MCF 10A (cell line): ENCODE measurements around the gene HIVEP2. TPM values are rescaled to one million over a fixed set of nuclear protein-coding genes. Genes with fewer than 3 reads are reported as not detected.

ENCODE experiments used
- BruUV-seq: library from RNA; stranded (reverse); fragments of 400-500 nt; replicated peaks from 2 replicates; lab custom pipeline; 2021; lab: Mats Ljungman, UMichigan
- CTCF ChIA-PET: fragments of 300-600 bp; sonication (Branson Sonifier 250); formaldehyde crosslinking; extraction: SDS; loops from one replicate; lab custom pipeline; 2021; ENCODE audit warnings: antibody characterized with exemption, inconsistent platforms; lab: Yijun Ruan, JAX
- POLR2A ChIA-PET: fragments of 300-600, 350-650 bp; sonication (Branson Sonifier 250); formaldehyde crosslinking; extraction: SDS; loops from one replicate; lab custom pipeline; 2020; ENCODE audit warnings: antibody characterized with exemption, inconsistent platforms; lab: Yijun Ruan, JAX
- DNase-seq: peaks from one replicate; pipeline ENCODE4 v3.0.0-alpha.2; 2018; ENCODE audit not compliant: unreplicated experiment
- H3K27ac Mint-ChIP-seq: one replicate; pipeline ENCODE4 v1.8.0; 2022; ENCODE audit warnings: mild to moderate bottlenecking, low read depth, mixed read lengths; ENCODE audit not compliant: unreplicated experiment
- H3K27me3 Mint-ChIP-seq: one replicate; pipeline ENCODE4 v1.8.0; 2022; ENCODE audit warnings: mixed read lengths; ENCODE audit not compliant: insufficient read depth, unreplicated experiment
- H3K36me3 Mint-ChIP-seq: one replicate; pipeline ENCODE4 v1.8.0; 2022; ENCODE audit warnings: mild to moderate bottlenecking, moderate library complexity, mixed read lengths; ENCODE audit not compliant: insufficient read depth, unreplicated experiment
- H3K4me1 Mint-ChIP-seq: one replicate; pipeline ENCODE4 v1.8.0; 2022; ENCODE audit warnings: mixed read lengths; ENCODE audit not compliant: insufficient read depth, unreplicated experiment
- H3K4me3 Mint-ChIP-seq: one replicate; pipeline ENCODE4 v1.8.0; 2022; ENCODE audit warnings: mild to moderate bottlenecking, moderate library complexity, mixed read lengths; ENCODE audit not compliant: unreplicated experiment
- H3K9me3 Mint-ChIP-seq: one replicate; pipeline ENCODE4 v1.8.0; 2022; ENCODE audit warnings: mixed read lengths; ENCODE audit not compliant: unreplicated experiment
- CTCF ChIP-seq: fragments of 200-600 bp; IDR thresholded peaks from one replicate; pipeline ENCODE4 v1.8.0; 2022; ENCODE audit warnings: antibody characterized with exemption, mild to moderate bottlenecking; ENCODE audit not compliant: unreplicated experiment
- intact Hi-C: fragments of 100-400 bp; cut with micrococcal nuclease; formaldehyde crosslinking; loops from 2 replicates; pipeline ENCODE4 v1.14.1; 2022
- total RNA-seq: library from RNA; stranded (reverse); gene quantifications from 2 replicates; pipeline ENCODE4 v1.2.3, GENCODE V29; 2022

Gene HIVEP2
- total RNA-seq, 1 experiment from 2014 or later: 23.6 TPM

- ChIA-PET CTCF (interaction anchor here (0.8 to 2.1 kb wide), 4 partner anchors 8 to 502 kb away, joined by 3 to 9 read pairs (median 4); no protein-coding TSS in a partner anchor), POLR2A (interaction anchor here (0.7 to 12.1 kb wide), 10 partner anchors 9 to 1443 kb away, joined by 3 to 101 read pairs (median 6); no protein-coding TSS in a partner anchor)
- no peak for TF ChIP-seq CTCF
- no peak for DNase-seq
- H3K27ac Mint-ChIP-seq: no peak overlapping the region
- peaks cover 37% of the 10 kb centered on the region for H3K4me1 Mint-ChIP-seq
- TSS peak; percentile 4 for BruUV-seq
- no peak overlapping the region for H3K4me3 Mint-ChIP-seq
- H3K27me3 Mint-ChIP-seq: no peaks in the 10 kb centered on the region
- H3K9me3 Mint-ChIP-seq: no peaks in the 10 kb centered on the region
- intact Hi-C loops: no loop called here
- no peaks in the 10 kb centered on the region for H3K36me3 Mint-ChIP-seq
These were observed 109.0 kb downstream of the HIVEP2 start for GRCh38 chr6:142835787-142836535.

GRCh38 chr6:142834853-142835252, 110.1 kb downstream of the HIVEP2 start:
- BruUV-seq: no TSS peak
- TF ChIP-seq CTCF: no peak
- Mint-ChIP-seq H3K4me3 (no peak overlapping the region), H3K27me3 (no peaks in the 10 kb centered on the region), H3K27ac (no peak overlapping the region), H3K9me3 (no peaks in the 10 kb centered on the region), H3K4me1 (peaks cover 36% of the 10 kb centered on the region), H3K36me3 (no peaks in the 10 kb centered on the region)
- no peak for DNase-seq
- intact Hi-C loops: loop anchor here (5.0 kb wide), 1 partner anchor 52 kb away; no protein-coding TSS in a partner anchor
- CTCF ChIA-PET: interaction anchor here (0.8 to 1.7 kb wide), 2 partner anchors 51 to 503 kb away, joined by 4 to 9 read pairs; no protein-coding TSS in a partner anchor
- POLR2A ChIA-PET: interaction anchor here (1.3 to 12.1 kb wide), 3 partner anchors 8 to 13 kb away, joined by 3 to 101 read pairs (median 5); no protein-coding TSS in a partner anchor

GRCh38 chr6:142833798-142834197, 111.2 kb downstream of the HIVEP2 start:
- ChIA-PET CTCF (interaction anchor here (1.1 kb wide), 1 partner anchor 31 kb away, joined by 4 read pairs; no protein-coding TSS in a partner anchor), POLR2A (interaction anchor here (0.9 to 1.9 kb wide), 5 partner anchors 9 to 503 kb away, joined by 3 to 5 read pairs (median 3); no protein-coding TSS in a partner anchor)
- no peak for DNase-seq
- H3K9me3 Mint-ChIP-seq: peaks cover 7% of the 10 kb centered on the region
- no peak overlapping the region for H3K4me3 Mint-ChIP-seq
- no TSS peak for BruUV-seq
- H3K36me3 Mint-ChIP-seq: no peaks in the 10 kb centered on the region
- no peak for TF ChIP-seq CTCF
- H3K4me1 Mint-ChIP-seq: peaks cover 31% of the 10 kb centered on the region
- no peaks in the 10 kb centered on the region for H3K27me3 Mint-ChIP-seq
- intact Hi-C loops: loop anchor here (5.0 kb wide), 1 partner anchor 54 kb away; no protein-coding TSS in a partner anchor
- H3K27ac Mint-ChIP-seq: no peak overlapping the region

- Mint-ChIP-seq H3K27ac (peak overlapping the region; percentile 13), H3K27me3 (no peaks in the 10 kb centered on the region), H3K9me3 (peaks cover 8% of the 10 kb centered on the region), H3K4me3 (no peak overlapping the region), H3K4me1 (peaks cover 29% of the 10 kb centered on the region), H3K36me3 (no peaks in the 10 kb centered on the region)
- intact Hi-C loops: loop anchor here (5.0 kb wide), 1 partner anchor 54 kb away; no protein-coding TSS in a partner anchor
- BruUV-seq: no TSS peak
- TF ChIP-seq CTCF: no peak
- ChIA-PET CTCF (interaction anchor here (1.1 kb wide), 1 partner anchor 30 kb away, joined by 4 read pairs; no protein-coding TSS in a partner anchor), POLR2A (interaction anchor here (0.6 to 1.5 kb wide), 5 partner anchors 10 to 503 kb away, joined by 3 read pairs; no protein-coding TSS in a partner anchor)
- DNase-seq: peak; percentile 86
These were observed 111.9 kb downstream of the HIVEP2 start for GRCh38 chr6:142833054-142833453.
